ENCODE measurements around the gene RBM12. TPM values are rescaled to one million over a fixed set of nuclear protein-coding genes. Genes with fewer than 3 reads are reported as not detected.

RBM12 gene
- total RNA-seq, 1 donor from 2014 or later, result 72.5 TPM

GRCh38 chr20:35699127-35699956, 34.6 kb upstream of the RBM12 start, which contains the start of the genes NFS1 and ROMO1:
TSS of gene NFS1 (minus strand) at chr20:35699352. CDS start at chr20:35699288, 64 bp downstream.
TSS of gene ROMO1 (plus strand) at chr20:35699405. CDS start at chr20:35699633, 228 bp downstream.
- DNase-seq, result peak; percentile 93
- H3K27me3 ChIP-seq, result no peaks in the 10 kb centered on the region
- peak; percentile 31 for TF ChIP-seq CTCF (IDR thresholded peaks at IDR 0.05)
- H3K4me3 ChIP-seq, result peak within 1 kb of the TSS; percentile 69
- peaks cover 17% of the 10 kb centered on the region for H3K4me1 ChIP-seq
- H3K9me3 ChIP-seq, result no peaks in the 10 kb centered on the region
- peak; percentile 97 for ATAC-seq
- peaks cover 53% of the 10 kb centered on the region for H3K36me3 ChIP-seq
- intact Hi-C loops (cut with DNase I), result no loop called here
- peak within 1 kb of the TSS; percentile 87 for H3K27ac ChIP-seq

- ATAC-seq (peak; percentile 48), DNase-seq (peak; percentile 28)
- peak overlapping the region; percentile 69 for H3K4me3 ChIP-seq
- H3K9me3 ChIP-seq, result no peaks in the 10 kb centered on the region
- H3K36me3 ChIP-seq, result peaks cover 53% of the 10 kb centered on the region
- peaks cover 17% of the 10 kb centered on the region for H3K4me1 ChIP-seq
- H3K27me3 ChIP-seq, result no peaks in the 10 kb centered on the region
- no peak for TF ChIP-seq CTCF (IDR thresholded peaks at IDR 0.05)
- peak overlapping the region; percentile 87 for H3K27ac ChIP-seq
- intact Hi-C loops (cut with DNase I), result no loop called here
Measured at GRCh38 chr20:35698298-35699126, 33.8 kb upstream of the RBM12 start.

DNA sequence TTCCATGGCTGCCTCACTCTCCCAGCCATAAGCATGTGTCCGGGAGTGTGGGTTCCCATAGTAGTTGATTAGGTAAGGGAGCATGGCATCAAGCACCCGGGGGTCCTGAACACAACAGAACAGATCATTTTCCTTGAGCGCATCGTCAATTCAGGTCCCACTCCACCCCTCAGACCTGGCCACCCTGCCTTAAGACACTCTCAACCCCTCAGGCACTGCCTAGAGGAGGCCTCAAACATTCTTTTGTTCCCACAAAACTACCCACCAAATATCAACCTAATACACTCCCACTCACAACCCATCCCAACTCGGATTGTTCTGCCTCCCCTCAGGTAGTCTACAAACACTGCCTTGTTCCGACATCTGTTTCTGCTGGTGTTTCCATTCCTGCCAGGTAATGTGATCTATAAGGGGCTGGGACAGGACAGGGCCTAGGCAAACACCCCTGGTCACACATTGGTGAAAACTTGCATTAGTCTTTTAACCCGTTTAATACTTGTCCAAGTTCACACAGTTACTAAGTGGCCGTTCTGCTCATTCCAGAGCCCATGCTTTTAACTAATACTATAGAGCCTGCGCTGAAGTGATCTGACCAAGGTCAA, 33.1 kb upstream of the RBM12 start:
- Histone ChIP-seq H3K27me3 (no peaks in the 10 kb centered on the region), H3K27ac (no peak overlapping the region), H3K36me3 (peaks cover 53% of the 10 kb centered on the region), H3K9me3 (no peaks in the 10 kb centered on the region), H3K4me1 (peaks cover 17% of the 10 kb centered on the region), H3K4me3 (no peak overlapping the region)
- peak; percentile 21 for DNase-seq
- ATAC-seq, result no peak
- no peak for TF ChIP-seq CTCF (IDR thresholded peaks at IDR 0.05)
- intact Hi-C loops (cut with DNase I), result no loop called here

- Histone ChIP-seq H3K9me3 (no peaks in the 10 kb centered on the region), H3K27me3 (no peaks in the 10 kb centered on the region), H3K27ac (no peak overlapping the region), H3K36me3 (peaks cover 51% of the 10 kb centered on the region), H3K4me1 (peaks cover 17% of the 10 kb centered on the region), H3K4me3 (no peak overlapping the region)
- intact Hi-C loops (cut with DNase I), result no loop called here
- ATAC-seq, result no peak
- no peak for TF ChIP-seq CTCF (IDR thresholded peaks at IDR 0.05)
- DNase-seq, result no peak
Measured at GRCh38 chr20:35695978-35696377, 31.3 kb upstream of the RBM12 start.

DNA sequence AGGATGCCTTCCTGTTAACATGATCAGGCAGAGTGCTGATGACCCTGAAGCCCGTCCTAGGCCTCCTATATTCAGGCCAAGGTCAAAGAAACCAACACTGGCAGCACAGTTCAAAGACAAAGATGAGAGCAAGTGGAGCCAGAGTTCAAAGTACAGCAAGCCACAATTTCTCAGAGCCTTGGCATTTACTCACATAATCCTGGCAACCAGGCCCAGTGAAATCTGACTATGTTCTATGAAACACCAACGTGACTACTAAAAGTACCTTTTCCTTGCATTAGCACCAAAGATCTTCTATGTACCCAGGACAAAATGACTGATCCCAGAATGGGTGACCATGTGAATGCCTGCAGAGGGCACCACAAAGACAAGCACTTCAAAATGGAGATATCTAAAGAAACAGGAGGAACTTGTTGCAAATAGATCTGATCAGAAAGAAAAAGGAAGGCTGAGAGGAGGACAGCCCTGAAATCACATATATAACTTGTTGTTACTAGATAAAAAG, 30.6 kb upstream of the RBM12 start:
- Histone ChIP-seq H3K27ac (no peak overlapping the region), H3K27me3 (no peaks in the 10 kb centered on the region), H3K9me3 (no peaks in the 10 kb centered on the region), H3K4me3 (no peak overlapping the region), H3K36me3 (peaks cover 58% of the 10 kb centered on the region), H3K4me1 (peaks cover 13% of the 10 kb centered on the region)
- intact Hi-C loops (cut with DNase I), result no loop called here
- DNase-seq (no peak), ATAC-seq (no peak)
- no peak for TF ChIP-seq CTCF (IDR thresholded peaks at IDR 0.05)

Measured in upper lobe of right lung (tissue), 1 donor.